SK-N-SH (cell line): ENCODE measurements around the gene COL4A4. TPM values are rescaled to one million over a fixed set of nuclear protein-coding genes. Genes with fewer than 3 reads are reported as not detected.

ENCODE experiments used
- CTCF ChIA-PET: fragments of 300-600, 350-600 bp; formaldehyde crosslinking; extraction: SDS; loops from one replicate; lab custom pipeline; 2021; lab: Yijun Ruan, JAX
- POLR2A ChIA-PET: fragments of 350-600 bp; sonication (Branson Sonifier 250); formaldehyde crosslinking; extraction: SDS; loops from one replicate; lab custom pipeline; 2020; ENCODE audit warnings: antibody characterized with exemption, inconsistent platforms; lab: Yijun Ruan, JAX
- DNase-seq: peaks from one replicate; pipeline ENCODE4 v3.0.0; 2012
- H2AFZ ChIP-seq: fragments of 200-600 bp; sonication (generic); 2 replicates; pipeline ENCODE4 v1.8.1; 2016; ENCODE audit warnings: antibody characterized with exemption, mild to moderate bottlenecking, low read depth
- H3F3A ChIP-seq: fragments of 200-600 bp; sonication (generic); replicated peaks from 2 replicates; pipeline ENCODE3; 2016; ENCODE audit warnings: antibody characterized with exemption, mild to moderate bottlenecking; ENCODE audit not compliant: insufficient read depth
- H3K27ac ChIP-seq, 2 experiments: fragments of 200-500 bp in 1 of 2; fragments of 200-600 bp in 1 of 2; sonication (Bioruptor generic) in 1 of 2; sonication (generic), shearing (Covaris generic) in 1 of 2; 2 replicates each; pipeline versions ENCODE4 v1.5.1 to v1.6.1; 2014 to 2016; ENCODE audit warnings: low read depth in 2 of 2, inconsistent platforms in 1 of 2, low read length in 1 of 2, mild to moderate bottlenecking in 1 of 2, mixed read lengths in 1 of 2
- H3K27me3 ChIP-seq: fragments of 200-600 bp; sonication (generic), shearing (Covaris generic); 2 replicates; pipeline ENCODE4 v1.6.1; 2016; ENCODE audit warnings: mixed run types; ENCODE audit not compliant: insufficient read depth
- H3K36me3 ChIP-seq, 2 experiments: fragments of 200-500 bp in 1 of 2; fragments of 200-600 bp in 1 of 2; sonication (Bioruptor generic) in 1 of 2; sonication (generic) in 1 of 2; replicated peaks in 1 of 2; 2 replicates each; pipeline versions ENCODE3 to v1.5.1; 2014 to 2016; ENCODE audit warnings: low read length in 1 of 2, mild to moderate bottlenecking in 1 of 2; ENCODE audit not compliant: insufficient read depth in 2 of 2, control insufficient read depth in 1 of 2
- H3K4me1 ChIP-seq, 2 experiments: fragments of 200-500 bp in 1 of 2; fragments of 200-600 bp in 1 of 2; sonication (Bioruptor generic) in 1 of 2; sonication (generic), shearing (Covaris generic) in 1 of 2; 2 replicates each; pipeline versions ENCODE4 v1.5.1 to v1.6.1; 2014 to 2016; ENCODE audit warnings: low read depth in 1 of 2, low read length in 1 of 2, mixed run types in 1 of 2; ENCODE audit not compliant: insufficient read depth in 2 of 2, control insufficient read depth in 1 of 2
- H3K4me2 ChIP-seq: fragments of 200-600 bp; sonication (generic), shearing (Covaris generic); 2 replicates; pipeline ENCODE4 v1.6.1; 2017; ENCODE audit warnings: mixed run types
- H3K4me3 ChIP-seq, 2 experiments: fragments of 200-500 bp in 1 of 2; fragments of 200-600 bp in 1 of 2; sonication (Bioruptor generic) in 1 of 2; sonication (generic), shearing (Covaris generic) in 1 of 2; 2 replicates each; pipeline versions ENCODE4 v1.5.1 to v1.8.1; 2014 to 2016; ENCODE audit warnings: low read depth in 2 of 2, inconsistent platforms in 1 of 2, low read length in 1 of 2, mild to moderate bottlenecking in 1 of 2, mixed read lengths in 1 of 2, moderate library complexity in 1 of 2
- H3K79me2 ChIP-seq: fragments of 200-600 bp; sonication (generic); 2 replicates; pipeline ENCODE4 v1.8.1; 2017; ENCODE audit warnings: mild to moderate bottlenecking; ENCODE audit not compliant: insufficient read depth
- H3K9ac ChIP-seq: fragments of 200-600 bp; sonication (generic); 2 replicates; pipeline ENCODE4 v1.6.1; 2017; ENCODE audit warnings: mixed run types
- H3K9me2 ChIP-seq: fragments of 200-600 bp; sonication (generic); 2 replicates; pipeline ENCODE4 v1.6.1; 2017; ENCODE audit warnings: mixed run types
- H3K9me3 ChIP-seq: fragments of 200-600 bp; sonication (generic); 2 replicates; pipeline ENCODE4 v1.6.1; 2017; ENCODE audit warnings: mixed run types, mild to moderate bottlenecking, moderate library complexity
- H4K20me1 ChIP-seq: fragments of 200-600 bp; sonication (generic); 2 replicates; pipeline ENCODE4 v1.6.1; 2017; ENCODE audit warnings: mild to moderate bottlenecking, mixed run types; ENCODE audit not compliant: insufficient read depth
- CHD2 ChIP-seq: fragments of 150-350 bp; IDR thresholded peaks from 2 replicates; pipeline ENCODE4 v1.6.1; 2018; ENCODE audit warnings: low read length; ENCODE audit not compliant: partially characterized antibody
- EP300 ChIP-seq, 2 experiments: IDR thresholded peaks; 2 replicates each; pipeline versions ENCODE4 v1.4.0 to v1.6.1; 2012; ENCODE audit warnings: borderline replicate concordance in 1 of 2, low read depth in 1 of 2, low read length in 1 of 2
- GABPA ChIP-seq: IDR thresholded peaks from 2 replicates; pipeline ENCODE4 v1.4.0; 2012; ENCODE audit warnings: low read depth, mild to moderate bottlenecking
- GATA2 ChIP-seq: sonication (generic); formaldehyde crosslinking; IDR thresholded peaks from 2 replicates; pipeline ENCODE4 v1.5.0; 2020; ENCODE audit warnings: mild to moderate bottlenecking, missing genetic modification reagents
- JUND ChIP-seq: IDR thresholded peaks from 2 replicates; pipeline ENCODE4 v1.4.0; 2012
- MEF2A ChIP-seq: IDR thresholded peaks from 2 replicates; pipeline ENCODE4 v1.4.0; 2012; ENCODE audit warnings: low read depth, borderline replicate concordance
- MXI1 ChIP-seq: IDR thresholded peaks from 2 replicates; pipeline ENCODE4 v1.6.1; 2012; ENCODE audit warnings: mild to moderate bottlenecking, low read depth, low read length, improper control_type of control experiment
- NRF1 ChIP-seq: IDR thresholded peaks from 2 replicates; pipeline ENCODE4 v1.6.1; 2012; ENCODE audit warnings: low read depth, mild to moderate bottlenecking, low read length
- RAD21 ChIP-seq: IDR thresholded peaks from 2 replicates; pipeline ENCODE4 v1.6.1; 2012; ENCODE audit warnings: mild to moderate bottlenecking, low read length
- RCOR1 ChIP-seq: fragments of 150-350 bp; IDR thresholded peaks from 2 replicates; pipeline ENCODE4 v1.6.1; 2017; ENCODE audit warnings: antibody characterized with exemption, low read length
- RFX5 ChIP-seq: IDR thresholded peaks from 2 replicates; pipeline ENCODE4 v1.6.1; 2012; ENCODE audit warnings: mild to moderate bottlenecking, improper control_type of control experiment, low read length
- SIN3A ChIP-seq: IDR thresholded peaks from 2 replicates; pipeline ENCODE4 v1.6.1; 2012; ENCODE audit warnings: low read depth, mild to moderate bottlenecking, low read length, moderate library complexity, borderline replicate concordance
- SMC3 ChIP-seq: IDR thresholded peaks from 2 replicates; pipeline ENCODE4 v1.6.1; 2012; ENCODE audit warnings: low read depth, low read length, improper control_type of control experiment
- TCF12 ChIP-seq: IDR thresholded peaks from 2 replicates; pipeline ENCODE4 v1.4.0; 2012
- TEAD4 ChIP-seq: IDR thresholded peaks from 2 replicates; pipeline ENCODE4 v1.4.0; 2012; ENCODE audit warnings: mild to moderate bottlenecking, borderline replicate concordance; ENCODE audit not compliant: insufficient read depth
- WGBS: methylation state at CpG from one replicate; pipeline ENCODE4 v1.1.6; 2017; ENCODE audit warnings: low lambda C conversion rate; 5-methylcytosine and 5-hydroxymethylcytosine counted together
- polyA plus RNA-seq, 3 experiments: library from polyadenylated mRNA; depleted of rRNA; stranded (reverse); fragments of >200 nt; gene quantifications; 2 replicates each; pipeline ENCODE4 v1.2.3, GENCODE V29; 2012
- TF ChIP-seq, protein P1 (sequence below): fragments of 200-600 bp; sonication (generic); IDR thresholded peaks from 2 replicates; pipeline ENCODE4 v1.6.1; 2017; ENCODE audit warnings: antibody characterized with exemption, mild to moderate bottlenecking, moderate library complexity
- TF ChIP-seq, protein P2 (sequence below): IDR thresholded peaks from 2 replicates; pipeline ENCODE4 v1.4.0; 2012; ENCODE audit warnings: low read depth, borderline replicate concordance
- TF ChIP-seq, protein P3 (sequence below): fragments of 150-350 bp; IDR thresholded peaks from 2 replicates; pipeline ENCODE4 v1.6.1; 2016; ENCODE audit warnings: mild to moderate bottlenecking, low read depth, low read length
- TF ChIP-seq, protein P4 (sequence below): IDR thresholded peaks from 2 replicates; pipeline ENCODE4; 2012
- TF ChIP-seq, protein P5 (sequence below): IDR thresholded peaks from 2 replicates; pipeline ENCODE4 v1.4.0; 2012; ENCODE audit warnings: low read depth, borderline replicate concordance

COL4A4 gene
- polyA plus RNA-seq, 1 of the 3 experiments (the other 2 are of a cell fraction): not detected

DNA sequence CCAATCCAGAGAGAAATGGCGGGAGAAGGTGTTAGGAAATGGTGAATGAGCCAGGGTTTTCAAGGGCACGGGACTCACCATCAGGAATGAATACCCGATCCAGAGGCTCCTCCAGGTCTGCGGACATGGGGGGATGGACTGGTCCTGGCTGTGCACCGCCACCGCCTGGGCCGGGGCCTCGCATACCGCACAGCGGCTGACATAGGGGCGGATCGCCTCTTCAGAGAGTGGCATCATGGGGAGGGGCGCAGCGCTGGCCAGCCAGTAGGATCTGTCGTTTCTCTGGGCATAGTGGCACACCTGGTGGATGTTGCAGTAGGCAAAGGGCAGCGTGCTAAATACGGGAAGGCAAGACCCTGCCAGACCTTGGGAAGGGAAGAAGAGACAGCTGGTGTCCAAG lies 156.1 kb downstream of the COL4A4 start:
- no peaks in the 10 kb centered on the region; a peak in 1 of 4 replicates for H3K4me1 ChIP-seq
- H3K4me3 ChIP-seq: no peak overlapping the region
- no peak overlapping the region for H2AFZ ChIP-seq
- H3K9me3 ChIP-seq: no peaks in the 10 kb centered on the region
- H3K36me3 ChIP-seq: no peaks in the 10 kb centered on the region
- H3K9me2 ChIP-seq: no peaks in the 10 kb centered on the region
- H3F3A ChIP-seq: no peaks in the 10 kb centered on the region
- H3K79me2 ChIP-seq: no peaks in the 10 kb centered on the region
- ChIA-PET POLR2A (no interaction called here), CTCF (interaction anchor here (0.6 to 3.0 kb wide), 3 partner anchors 25 to 1110 kb away, joined by 3 to 11 read pairs (median 6); no protein-coding TSS in a partner anchor)
- no peaks in the 10 kb centered on the region for H3K27me3 ChIP-seq
- no peak overlapping the region for H3K27ac ChIP-seq
- no peaks in the 10 kb centered on the region for H4K20me1 ChIP-seq
- no peak for DNase-seq
- TF ChIP-seq RAD21 (no peak), RCOR1 (no peak), GABPA (no peak), CHD2 (no peak), MXI1 (no peak), GATA2 (CRISPR knock-in tag) (no peak), EP300 (IDR thresholded peaks at IDR 0.05; ENCODE audit: borderline replicate concordance in 1 of 2, low read depth in 1 of 2, low read length in 1 of 2) (no peak), SIN3A (no peak), NRF1 (no peak)
- TF ChIP-seq, protein P1, sequence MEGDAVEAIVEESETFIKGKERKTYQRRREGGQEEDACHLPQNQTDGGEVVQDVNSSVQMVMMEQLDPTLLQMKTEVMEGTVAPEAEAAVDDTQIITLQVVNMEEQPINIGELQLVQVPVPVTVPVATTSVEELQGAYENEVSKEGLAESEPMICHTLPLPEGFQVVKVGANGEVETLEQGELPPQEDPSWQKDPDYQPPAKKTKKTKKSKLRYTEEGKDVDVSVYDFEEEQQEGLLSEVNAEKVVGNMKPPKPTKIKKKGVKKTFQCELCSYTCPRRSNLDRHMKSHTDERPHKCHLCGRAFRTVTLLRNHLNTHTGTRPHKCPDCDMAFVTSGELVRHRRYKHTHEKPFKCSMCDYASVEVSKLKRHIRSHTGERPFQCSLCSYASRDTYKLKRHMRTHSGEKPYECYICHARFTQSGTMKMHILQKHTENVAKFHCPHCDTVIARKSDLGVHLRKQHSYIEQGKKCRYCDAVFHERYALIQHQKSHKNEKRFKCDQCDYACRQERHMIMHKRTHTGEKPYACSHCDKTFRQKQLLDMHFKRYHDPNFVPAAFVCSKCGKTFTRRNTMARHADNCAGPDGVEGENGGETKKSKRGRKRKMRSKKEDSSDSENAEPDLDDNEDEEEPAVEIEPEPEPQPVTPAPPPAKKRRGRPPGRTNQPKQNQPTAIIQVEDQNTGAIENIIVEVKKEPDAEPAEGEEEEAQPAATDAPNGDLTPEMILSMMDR: no peak
- TF ChIP-seq, all 33 proteins: peak for 0
- 82% methylated on average over 13 of the region's 17 CpGs for WGBS
- H3K4me2 ChIP-seq: no peak overlapping the region
- no peak overlapping the region for H3K9ac ChIP-seq

DNA sequence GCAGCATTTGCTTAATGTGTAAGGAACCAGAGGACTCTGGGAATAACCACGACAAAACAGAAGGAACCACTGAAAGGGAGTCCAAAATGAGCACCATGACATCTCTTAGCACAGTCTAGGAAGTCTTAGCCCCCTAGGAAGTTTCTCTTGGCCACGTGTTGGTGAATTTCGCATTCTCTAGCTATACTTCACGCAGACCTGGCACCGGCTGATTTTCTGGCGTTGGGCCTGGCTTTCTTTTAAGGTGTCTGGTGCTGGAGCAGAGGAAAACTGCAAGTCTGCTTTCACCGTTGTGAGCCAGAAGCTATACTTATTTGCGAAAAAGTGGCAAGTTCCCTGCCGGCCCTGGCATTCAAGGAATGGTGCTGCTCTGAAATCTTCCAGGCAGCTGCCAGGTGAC lies 156.9 kb downstream of the COL4A4 start:
- H3F3A ChIP-seq: no peaks in the 10 kb centered on the region
- DNase-seq: no peak
- H3K36me3 ChIP-seq: no peaks in the 10 kb centered on the region
- H3K9me3 ChIP-seq: no peaks in the 10 kb centered on the region
- no peaks in the 10 kb centered on the region for H4K20me1 ChIP-seq
- CTCF ChIA-PET: interaction anchor here (2.0 kb wide), 1 partner anchor 26 kb away, joined by 6 read pairs; no protein-coding TSS in a partner anchor
- H3K4me1 ChIP-seq: no peaks in the 10 kb centered on the region
- no peak overlapping the region for H3K4me2 ChIP-seq
- no peak overlapping the region for H2AFZ ChIP-seq
- H3K9ac ChIP-seq: no peak overlapping the region
- H3K27me3 ChIP-seq: no peaks in the 10 kb centered on the region
- H3K79me2 ChIP-seq: no peaks in the 10 kb centered on the region
- H3K27ac ChIP-seq: no peak overlapping the region
- H3K9me2 ChIP-seq: no peaks in the 10 kb centered on the region
- H3K4me3 ChIP-seq: no peak overlapping the region
- WGBS: 80% methylated on average over 9 of the region's 9 CpGs
- POLR2A ChIA-PET: no interaction called here
- TF ChIP-seq, protein P1: no peak
- no peak for TF ChIP-seq TCF12
- TF ChIP-seq RFX5: no peak
- no peak for TF ChIP-seq TEAD4
- TF ChIP-seq RAD21: no peak
- no peak for TF ChIP-seq JUND
- TF ChIP-seq MEF2A: no peak
- TF ChIP-seq, protein P2, sequence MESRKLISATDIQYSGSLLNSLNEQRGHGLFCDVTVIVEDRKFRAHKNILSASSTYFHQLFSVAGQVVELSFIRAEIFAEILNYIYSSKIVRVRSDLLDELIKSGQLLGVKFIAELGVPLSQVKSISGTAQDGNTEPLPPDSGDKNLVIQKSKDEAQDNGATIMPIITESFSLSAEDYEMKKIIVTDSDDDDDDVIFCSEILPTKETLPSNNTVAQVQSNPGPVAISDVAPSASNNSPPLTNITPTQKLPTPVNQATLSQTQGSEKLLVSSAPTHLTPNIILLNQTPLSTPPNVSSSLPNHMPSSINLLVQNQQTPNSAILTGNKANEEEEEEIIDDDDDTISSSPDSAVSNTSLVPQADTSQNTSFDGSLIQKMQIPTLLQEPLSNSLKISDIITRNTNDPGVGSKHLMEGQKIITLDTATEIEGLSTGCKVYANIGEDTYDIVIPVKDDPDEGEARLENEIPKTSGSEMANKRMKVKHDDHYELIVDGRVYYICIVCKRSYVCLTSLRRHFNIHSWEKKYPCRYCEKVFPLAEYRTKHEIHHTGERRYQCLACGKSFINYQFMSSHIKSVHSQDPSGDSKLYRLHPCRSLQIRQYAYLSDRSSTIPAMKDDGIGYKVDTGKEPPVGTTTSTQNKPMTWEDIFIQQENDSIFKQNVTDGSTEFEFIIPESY: no peak
- no peak for TF ChIP-seq RCOR1
- no peak for TF ChIP-seq EP300 (IDR thresholded peaks at IDR 0.05; ENCODE audit: borderline replicate concordance in 1 of 2, low read depth in 1 of 2, low read length in 1 of 2)
- TF ChIP-seq, protein P3, sequence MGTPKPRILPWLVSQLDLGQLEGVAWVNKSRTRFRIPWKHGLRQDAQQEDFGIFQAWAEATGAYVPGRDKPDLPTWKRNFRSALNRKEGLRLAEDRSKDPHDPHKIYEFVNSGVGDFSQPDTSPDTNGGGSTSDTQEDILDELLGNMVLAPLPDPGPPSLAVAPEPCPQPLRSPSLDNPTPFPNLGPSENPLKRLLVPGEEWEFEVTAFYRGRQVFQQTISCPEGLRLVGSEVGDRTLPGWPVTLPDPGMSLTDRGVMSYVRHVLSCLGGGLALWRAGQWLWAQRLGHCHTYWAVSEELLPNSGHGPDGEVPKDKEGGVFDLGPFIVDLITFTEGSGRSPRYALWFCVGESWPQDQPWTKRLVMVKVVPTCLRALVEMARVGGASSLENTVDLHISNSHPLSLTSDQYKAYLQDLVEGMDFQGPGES: no peak
- TF ChIP-seq, protein P4, sequence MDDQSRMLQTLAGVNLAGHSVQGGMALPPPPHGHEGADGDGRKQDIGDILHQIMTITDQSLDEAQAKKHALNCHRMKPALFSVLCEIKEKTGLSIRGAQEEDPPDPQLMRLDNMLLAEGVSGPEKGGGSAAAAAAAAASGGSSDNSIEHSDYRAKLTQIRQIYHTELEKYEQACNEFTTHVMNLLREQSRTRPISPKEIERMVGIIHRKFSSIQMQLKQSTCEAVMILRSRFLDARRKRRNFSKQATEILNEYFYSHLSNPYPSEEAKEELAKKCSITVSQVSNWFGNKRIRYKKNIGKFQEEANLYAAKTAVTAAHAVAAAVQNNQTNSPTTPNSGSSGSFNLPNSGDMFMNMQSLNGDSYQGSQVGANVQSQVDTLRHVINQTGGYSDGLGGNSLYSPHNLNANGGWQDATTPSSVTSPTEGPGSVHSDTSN: no peak
- TF ChIP-seq, protein P5, sequence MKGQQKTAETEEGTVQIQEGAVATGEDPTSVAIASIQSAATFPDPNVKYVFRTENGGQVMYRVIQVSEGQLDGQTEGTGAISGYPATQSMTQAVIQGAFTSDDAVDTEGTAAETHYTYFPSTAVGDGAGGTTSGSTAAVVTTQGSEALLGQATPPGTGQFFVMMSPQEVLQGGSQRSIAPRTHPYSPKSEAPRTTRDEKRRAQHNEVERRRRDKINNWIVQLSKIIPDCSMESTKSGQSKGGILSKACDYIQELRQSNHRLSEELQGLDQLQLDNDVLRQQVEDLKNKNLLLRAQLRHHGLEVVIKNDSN: no peak
- TF ChIP-seq SMC3: no peak
